ENCODE results near the gene CPSF4L. TPM values are rescaled to one million over a fixed set of nuclear protein-coding genes. Genes with fewer than 3 reads are reported as not detected.

Gene CPSF4L
- total and polyA plus RNA-seq, 12 donors: not detected

DNA sequence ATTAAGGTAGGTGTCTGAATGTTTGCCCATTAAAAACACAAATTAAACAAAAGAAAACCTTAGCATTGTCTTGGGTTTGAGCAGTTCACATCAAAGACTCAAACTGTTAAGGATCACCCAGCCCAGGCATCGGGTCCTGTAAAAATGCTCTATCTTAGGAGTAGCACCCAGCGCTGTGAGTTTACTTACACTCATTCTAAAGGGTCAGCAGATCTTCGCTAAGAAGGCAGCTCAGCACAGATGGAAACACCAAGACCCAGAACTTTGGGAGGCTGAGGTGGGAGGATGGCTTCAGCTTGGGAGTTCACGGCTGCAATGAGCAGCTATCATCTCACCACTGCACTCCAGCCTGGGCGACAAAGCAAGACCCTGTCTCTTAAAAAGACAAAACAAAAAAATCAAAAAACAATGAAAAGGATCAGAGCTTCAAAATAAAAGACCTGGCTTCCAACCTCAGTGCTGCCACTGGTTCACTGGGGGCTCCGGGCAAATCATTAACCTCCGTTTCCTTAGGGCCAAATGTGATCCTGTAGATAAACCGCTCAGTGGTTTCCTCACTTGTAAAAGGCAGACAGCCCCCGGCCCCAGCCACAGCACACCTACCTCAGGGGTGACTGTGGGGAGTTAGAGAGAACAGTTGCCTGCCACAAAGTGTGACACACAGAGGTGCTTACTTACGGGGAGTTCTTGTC, 57.7 kb downstream of the CPSF4L start:
- H3K36me3 ChIP-seq (replicated peaks in 1 of 2): peaks cover 0 to 96% of the 10 kb centered on the region in 2 donors
- peaks cover 0 to 20% of the 10 kb centered on the region in 2 donors for H3K4me1 ChIP-seq (replicated peaks in 1 of 2)
- H3K27me3 ChIP-seq: no peaks in the 10 kb centered on the region
- intact Hi-C loops (cut with DNase I): loop anchor here in 1 of 2 donors (5.0 kb wide), 1 partner anchor 163 kb away; no protein-coding TSS in a partner anchor
- no peak overlapping the region for H3K4me3 ChIP-seq
- TF ChIP-seq, protein P1, sequence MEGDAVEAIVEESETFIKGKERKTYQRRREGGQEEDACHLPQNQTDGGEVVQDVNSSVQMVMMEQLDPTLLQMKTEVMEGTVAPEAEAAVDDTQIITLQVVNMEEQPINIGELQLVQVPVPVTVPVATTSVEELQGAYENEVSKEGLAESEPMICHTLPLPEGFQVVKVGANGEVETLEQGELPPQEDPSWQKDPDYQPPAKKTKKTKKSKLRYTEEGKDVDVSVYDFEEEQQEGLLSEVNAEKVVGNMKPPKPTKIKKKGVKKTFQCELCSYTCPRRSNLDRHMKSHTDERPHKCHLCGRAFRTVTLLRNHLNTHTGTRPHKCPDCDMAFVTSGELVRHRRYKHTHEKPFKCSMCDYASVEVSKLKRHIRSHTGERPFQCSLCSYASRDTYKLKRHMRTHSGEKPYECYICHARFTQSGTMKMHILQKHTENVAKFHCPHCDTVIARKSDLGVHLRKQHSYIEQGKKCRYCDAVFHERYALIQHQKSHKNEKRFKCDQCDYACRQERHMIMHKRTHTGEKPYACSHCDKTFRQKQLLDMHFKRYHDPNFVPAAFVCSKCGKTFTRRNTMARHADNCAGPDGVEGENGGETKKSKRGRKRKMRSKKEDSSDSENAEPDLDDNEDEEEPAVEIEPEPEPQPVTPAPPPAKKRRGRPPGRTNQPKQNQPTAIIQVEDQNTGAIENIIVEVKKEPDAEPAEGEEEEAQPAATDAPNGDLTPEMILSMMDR (IDR thresholded peaks at IDR 0.05): no peak
- TF ChIP-seq POLR2A (IDR thresholded peaks at IDR 0.05): no peak
- no peak for DNase-seq
- H3K9me3 ChIP-seq (replicated peaks in 1 of 3): no peaks in the 10 kb centered on the region
- WGBS, 4 donors: 74 to 86% (median 80%) methylated on average over 10 of the region's 10 CpGs
- peak overlapping the region in 1 of 5 donors; percentile 9 for H3K27ac ChIP-seq

DNA sequence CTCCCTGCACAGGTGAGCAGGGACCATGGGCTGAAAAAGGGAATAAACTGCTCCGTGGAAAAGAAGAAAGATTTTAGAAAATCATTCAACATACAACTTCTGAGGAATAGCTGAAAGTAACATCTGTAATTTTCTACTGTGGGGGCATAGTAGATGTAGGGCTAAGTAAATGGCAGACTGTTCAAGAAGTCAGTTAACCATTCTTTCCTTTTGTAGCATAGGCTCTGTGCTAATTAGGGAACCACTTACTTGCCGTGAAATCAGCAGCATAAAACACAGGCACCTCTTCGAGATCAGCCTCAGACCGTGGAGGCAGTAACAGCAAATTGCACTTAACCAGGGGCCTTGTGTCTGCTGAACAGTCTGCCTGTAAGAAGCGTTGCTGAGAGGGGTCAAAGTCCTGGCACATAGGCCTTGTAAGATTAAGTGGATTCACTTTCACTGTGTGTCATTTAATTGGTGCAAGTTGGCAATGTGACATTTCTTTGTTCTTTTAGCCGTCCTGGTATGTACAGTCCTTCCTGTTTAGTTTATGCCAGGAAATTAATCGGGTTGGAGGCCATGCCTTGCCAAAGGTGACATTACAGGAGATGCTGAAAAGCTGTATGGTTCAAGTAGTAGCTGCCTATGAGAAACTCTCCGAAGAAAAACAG, 58.4 kb downstream of the CPSF4L start:
- Histone ChIP-seq H3K36me3 (replicated peaks in 1 of 2) (peaks cover 0 to 96% of the 10 kb centered on the region in 2 donors), H3K9me3 (replicated peaks in 1 of 3) (no peaks in the 10 kb centered on the region), H3K27ac (peak overlapping the region in 1 of 5 donors; percentile 9), H3K4me3 (no peak overlapping the region), H3K4me1 (replicated peaks in 1 of 2) (peaks cover 0 to 20% of the 10 kb centered on the region in 2 donors), H3K27me3 (no peaks in the 10 kb centered on the region)
- intact Hi-C loops (cut with DNase I): loop anchor here in 1 of 2 donors (5.0 kb wide), 1 partner anchor 164 kb away; no protein-coding TSS in a partner anchor
- peak in 4 of 7 donors; percentile 42 to 59 (median 48) for DNase-seq
- 32 to 40% (median 38%) methylated on average over 8 of the region's 8 CpGs for WGBS, 4 donors
- TF ChIP-seq POLR2A (IDR thresholded peaks at IDR 0.05): no peak
- TF ChIP-seq, protein P1 (IDR thresholded peaks at IDR 0.05): no peak

DNA sequence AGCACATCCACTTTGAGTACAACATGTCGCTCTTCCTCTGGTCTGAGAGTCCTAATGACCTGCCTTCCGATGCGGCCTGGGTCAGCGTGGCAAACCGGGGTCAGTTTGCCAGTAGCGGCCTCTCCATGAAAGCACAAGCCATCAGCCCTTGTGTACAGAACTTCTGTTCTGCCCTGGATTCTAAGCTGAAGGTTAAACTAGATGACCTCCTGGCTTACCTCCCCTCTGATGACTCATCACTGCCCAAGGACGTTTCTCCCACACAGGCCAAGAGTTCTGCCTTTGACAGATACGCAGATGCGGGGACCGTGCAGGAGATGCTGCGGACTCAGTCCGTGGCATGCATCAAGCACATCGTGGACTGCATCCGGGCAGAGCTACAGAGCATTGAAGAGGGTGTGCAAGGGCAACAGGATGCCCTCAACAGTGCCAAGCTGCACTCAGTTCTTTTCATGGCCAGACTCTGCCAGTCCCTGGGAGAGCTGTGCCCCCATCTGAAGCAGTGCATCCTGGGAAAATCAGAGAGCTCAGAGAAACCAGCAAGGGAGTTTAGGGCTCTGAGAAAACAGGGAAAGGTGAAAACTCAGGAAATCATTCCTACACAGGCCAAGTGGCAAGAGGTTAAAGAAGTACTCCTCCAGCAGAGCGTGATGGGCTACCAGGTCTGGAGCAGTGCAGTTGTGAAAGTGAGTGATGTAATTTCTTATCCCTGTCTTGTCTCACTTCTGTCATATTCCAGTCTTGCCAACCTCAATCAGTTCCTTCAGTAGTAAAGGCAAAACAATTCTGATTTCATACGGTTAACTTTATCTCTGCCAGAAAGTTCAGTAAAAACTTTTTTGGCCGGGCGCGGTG, 60.2 kb downstream of the CPSF4L start:
- H3K36me3 ChIP-seq (replicated peaks in 1 of 2): peaks cover 0 to 96% of the 10 kb centered on the region in 2 donors

More for the DNA sequence above, 60.2 kb downstream of the CPSF4L start:
- DNase-seq: peak; percentile 72 to 84 (median 82)
- Histone ChIP-seq H3K4me1 (replicated peaks in 1 of 2) (peaks cover 0 to 25% of the 10 kb centered on the region in 2 donors), H3K27me3 (no peaks in the 10 kb centered on the region), H3K4me3 (no peak overlapping the region), H3K9me3 (replicated peaks in 1 of 3) (no peaks in the 10 kb centered on the region), H3K27ac (peak overlapping the region in 1 of 5 donors; percentile 27)
- WGBS, 4 donors: 58 to 70% (median 64%) methylated on average over 13 to 19 of the region's 19 CpGs
- TF ChIP-seq POLR2A (IDR thresholded peaks at IDR 0.05): no peak
- TF ChIP-seq, protein P1 (IDR thresholded peaks at IDR 0.05): no peak
- intact Hi-C loops (cut with DNase I): loop anchor here in 1 of 2 donors (5.0 kb wide), 1 partner anchor 166 kb away; no protein-coding TSS in a partner anchor

All from adrenal gland (tissue), 12 donors.